ENCODE measurements around the gene ELP6. TPM values are rescaled to one million over a fixed set of nuclear protein-coding genes. Genes with fewer than 3 reads are reported as not detected.
"Not testable (repeated sequence)": the region's sequence is repeated elsewhere in the genome, so short reads cannot be mapped to it uniquely, and the experiment has no call there.

The ELP6 gene
- total and polyA plus RNA-seq, 7 donors, result 17.7 to 50.9 (median 21.2) TPM

DNA sequence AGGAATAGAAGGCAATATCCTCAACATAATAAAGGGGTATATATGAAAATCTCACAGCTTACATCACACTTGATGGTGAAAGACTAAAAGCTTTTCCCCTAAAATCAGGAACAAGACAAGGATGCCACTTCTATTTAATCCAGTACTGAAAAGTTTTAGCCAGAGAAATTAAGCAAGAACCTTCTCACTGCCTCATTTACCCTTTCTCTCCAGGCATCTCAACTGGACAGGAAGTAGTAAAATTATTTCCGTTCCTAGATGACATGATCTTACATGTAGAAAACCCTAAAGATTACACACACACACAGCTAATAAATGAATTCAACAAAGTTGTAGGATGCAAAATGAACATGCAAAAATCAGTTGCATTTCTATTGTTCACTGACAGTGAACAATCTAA is 48.9 kb downstream of the ELP6 start:
- Histone ChIP-seq H3K36me3 (ENCODE audit: insufficient read depth in 1 of 2, low read depth in 1 of 2) (no peaks in the 10 kb centered on the region), H3K4me1 (peaks cover 9% of the 10 kb centered on the region), H3K27ac (no peak overlapping the region), H3K27me3 (ENCODE audit: insufficient read depth in 3 of 3, low read length in 2 of 3) (no peaks in the 10 kb centered on the region), H3K4me3 (no peak overlapping the region), H3K9me3 (no peaks in the 10 kb centered on the region)
- WGBS, 3 donors, result 53 to 74% (median 61%) methylated on average over 1 of the region's 1 CpG
- ATAC-seq (no peak), DNase-seq (no peak)
- intact Hi-C loops (cut with DNase I), result loop anchor here in 1 of 2 donors (5.0 kb wide), 1 partner anchor 448 kb away; no protein-coding TSS in a partner anchor
- TF ChIP-seq, protein P1, sequence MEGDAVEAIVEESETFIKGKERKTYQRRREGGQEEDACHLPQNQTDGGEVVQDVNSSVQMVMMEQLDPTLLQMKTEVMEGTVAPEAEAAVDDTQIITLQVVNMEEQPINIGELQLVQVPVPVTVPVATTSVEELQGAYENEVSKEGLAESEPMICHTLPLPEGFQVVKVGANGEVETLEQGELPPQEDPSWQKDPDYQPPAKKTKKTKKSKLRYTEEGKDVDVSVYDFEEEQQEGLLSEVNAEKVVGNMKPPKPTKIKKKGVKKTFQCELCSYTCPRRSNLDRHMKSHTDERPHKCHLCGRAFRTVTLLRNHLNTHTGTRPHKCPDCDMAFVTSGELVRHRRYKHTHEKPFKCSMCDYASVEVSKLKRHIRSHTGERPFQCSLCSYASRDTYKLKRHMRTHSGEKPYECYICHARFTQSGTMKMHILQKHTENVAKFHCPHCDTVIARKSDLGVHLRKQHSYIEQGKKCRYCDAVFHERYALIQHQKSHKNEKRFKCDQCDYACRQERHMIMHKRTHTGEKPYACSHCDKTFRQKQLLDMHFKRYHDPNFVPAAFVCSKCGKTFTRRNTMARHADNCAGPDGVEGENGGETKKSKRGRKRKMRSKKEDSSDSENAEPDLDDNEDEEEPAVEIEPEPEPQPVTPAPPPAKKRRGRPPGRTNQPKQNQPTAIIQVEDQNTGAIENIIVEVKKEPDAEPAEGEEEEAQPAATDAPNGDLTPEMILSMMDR (IDR thresholded peaks at IDR 0.05), result no peak

DNA sequence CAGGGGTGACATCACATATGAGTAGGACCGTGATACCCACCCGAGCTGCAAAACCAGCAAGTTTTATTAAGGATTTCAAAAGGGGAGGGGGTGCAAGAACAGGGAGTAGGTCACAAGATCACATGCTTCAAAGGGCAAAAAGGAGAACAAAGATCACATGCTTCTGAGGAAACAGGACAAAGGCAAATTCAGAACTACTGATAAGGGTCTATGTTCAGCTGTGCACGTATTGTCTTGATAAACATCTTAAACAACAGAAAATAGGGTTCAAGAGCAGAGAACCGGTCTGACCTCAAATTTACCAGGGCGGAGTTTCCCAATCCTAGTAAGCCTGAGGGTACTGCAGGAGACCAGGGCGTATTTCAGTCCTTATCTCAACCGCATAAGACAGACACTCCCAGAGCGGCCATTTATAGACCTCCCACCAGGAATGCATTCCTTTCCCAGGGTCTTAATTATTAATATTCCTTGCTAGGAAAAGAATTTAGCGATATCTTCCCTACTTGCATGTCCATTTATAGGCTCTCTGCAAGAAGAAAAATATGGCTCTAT is 53.9 kb downstream of the ELP6 start:
- not testable (repeated sequence) for H3K27ac ChIP-seq; H3K4me3 ChIP-seq; ATAC-seq; H3K9me3 ChIP-seq; DNase-seq; H3K27me3 ChIP-seq (ENCODE audit: insufficient read depth in 3 of 3, low read length in 2 of 3); H3K36me3 ChIP-seq (ENCODE audit: insufficient read depth in 1 of 2, low read depth in 1 of 2)
- intact Hi-C loops (cut with DNase I), result loop anchor here in 1 of 2 donors (5.0 kb wide), 1 partner anchor 453 kb away; no protein-coding TSS in a partner anchor
- H3K4me1 ChIP-seq, result peaks cover 15% of the 10 kb centered on the region
- 93 to 97% (median 93%) methylated on average over 9 of the region's 9 CpGs for WGBS, 3 donors

GRCh38 chr3:47456984-47457383 is 56.5 kb downstream of the ELP6 start:
- intact Hi-C loops (cut with DNase I), result no loop called here
- Histone ChIP-seq H3K9me3 (no peaks in the 10 kb centered on the region), H3K27me3 (ENCODE audit: insufficient read depth in 3 of 3, low read length in 2 of 3) (no peaks in the 10 kb centered on the region), H3K36me3 (ENCODE audit: insufficient read depth in 1 of 2, low read depth in 1 of 2) (no peaks in the 10 kb centered on the region), H3K27ac (no peak overlapping the region), H3K4me3 (no peak overlapping the region), H3K4me1 (peaks cover 6% of the 10 kb centered on the region)
- no peak for ATAC-seq
- no peak for DNase-seq
- TF ChIP-seq, protein P1 (IDR thresholded peaks at IDR 0.05), result no peak

GRCh38 chr3:47455806-47456452 is 57.6 kb downstream of the ELP6 start:
- H3K9me3 ChIP-seq, result no peaks in the 10 kb centered on the region
- intact Hi-C loops (cut with DNase I), result no loop called here
- no peak overlapping the region for H3K27ac ChIP-seq
- TF ChIP-seq, protein P1 (IDR thresholded peaks at IDR 0.05), result no peak
- no peak overlapping the region for H3K4me3 ChIP-seq
- ATAC-seq (no peak), DNase-seq (no peak)
- no peaks in the 10 kb centered on the region for H3K36me3 ChIP-seq (ENCODE audit: insufficient read depth in 1 of 2, low read depth in 1 of 2)
- H3K4me1 ChIP-seq, result peaks cover 6% of the 10 kb centered on the region
- 72 to 84% (median 73%) methylated on average over 3 of the region's 3 CpGs for WGBS, 3 donors
- H3K27me3 ChIP-seq (ENCODE audit: insufficient read depth in 3 of 3, low read length in 2 of 3), result no peaks in the 10 kb centered on the region

- DNase-seq, result no peak
Observed at GRCh38 chr3:47452453-47453215, 60.9 kb downstream of the ELP6 start.

More at GRCh38 chr3:47452453-47453215, 60.9 kb downstream of the ELP6 start:
- Histone ChIP-seq H3K4me1 (peaks cover 6% of the 10 kb centered on the region), H3K27ac (no peak overlapping the region), H3K9me3 (no peaks in the 10 kb centered on the region), H3K27me3 (ENCODE audit: insufficient read depth in 3 of 3, low read length in 2 of 3) (no peaks in the 10 kb centered on the region), H3K4me3 (no peak overlapping the region), H3K36me3 (ENCODE audit: insufficient read depth in 1 of 2, low read depth in 1 of 2) (no peaks in the 10 kb centered on the region)
- intact Hi-C loops (cut with DNase I), result no loop called here
- ATAC-seq, result no peak
- 95 to 99% (median 98%) methylated on average over 4 of the region's 4 CpGs for WGBS, 3 donors
- TF ChIP-seq, protein P1 (IDR thresholded peaks at IDR 0.05), result no peak
